GM12872 (cell line): ENCODE data around the gene RAPGEF4.

Experiments used
- TF ChIP-seq, protein P1 (sequence below): IDR thresholded peaks from 3 replicates; pipeline ENCODE4 v1.5.1; 2011; ENCODE audit warnings: low read depth, mild to moderate bottlenecking, low read length, moderate library complexity; ENCODE audit not compliant: insufficient read depth

The RAPGEF4 gene

GRCh38 chr2:172833898-172834297 is 98.3 kb downstream of the RAPGEF4 start:
- TF ChIP-seq, protein P1, sequence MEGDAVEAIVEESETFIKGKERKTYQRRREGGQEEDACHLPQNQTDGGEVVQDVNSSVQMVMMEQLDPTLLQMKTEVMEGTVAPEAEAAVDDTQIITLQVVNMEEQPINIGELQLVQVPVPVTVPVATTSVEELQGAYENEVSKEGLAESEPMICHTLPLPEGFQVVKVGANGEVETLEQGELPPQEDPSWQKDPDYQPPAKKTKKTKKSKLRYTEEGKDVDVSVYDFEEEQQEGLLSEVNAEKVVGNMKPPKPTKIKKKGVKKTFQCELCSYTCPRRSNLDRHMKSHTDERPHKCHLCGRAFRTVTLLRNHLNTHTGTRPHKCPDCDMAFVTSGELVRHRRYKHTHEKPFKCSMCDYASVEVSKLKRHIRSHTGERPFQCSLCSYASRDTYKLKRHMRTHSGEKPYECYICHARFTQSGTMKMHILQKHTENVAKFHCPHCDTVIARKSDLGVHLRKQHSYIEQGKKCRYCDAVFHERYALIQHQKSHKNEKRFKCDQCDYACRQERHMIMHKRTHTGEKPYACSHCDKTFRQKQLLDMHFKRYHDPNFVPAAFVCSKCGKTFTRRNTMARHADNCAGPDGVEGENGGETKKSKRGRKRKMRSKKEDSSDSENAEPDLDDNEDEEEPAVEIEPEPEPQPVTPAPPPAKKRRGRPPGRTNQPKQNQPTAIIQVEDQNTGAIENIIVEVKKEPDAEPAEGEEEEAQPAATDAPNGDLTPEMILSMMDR, result no peak

DNA sequence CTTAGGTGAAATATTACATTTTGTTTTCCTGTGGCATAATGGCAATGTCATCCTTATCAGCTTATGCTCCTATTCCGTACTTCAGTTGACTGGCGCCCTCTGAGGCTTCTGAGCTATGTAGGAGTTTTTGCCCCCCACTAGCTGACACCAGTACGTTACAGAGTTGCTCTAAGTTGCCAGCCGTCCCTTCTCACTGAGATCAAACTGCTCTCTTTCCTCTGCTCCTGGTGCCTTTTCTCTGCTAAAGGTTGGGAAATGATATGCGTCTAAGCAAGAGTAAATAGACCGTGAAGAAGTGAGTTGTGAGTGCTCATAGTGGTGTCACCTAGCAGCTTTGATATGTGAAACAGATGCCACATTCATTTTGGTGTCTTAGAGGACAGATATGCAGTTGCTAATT is 99.2 kb downstream of the RAPGEF4 start:
- TF ChIP-seq, protein P1, result no peak

DNA sequence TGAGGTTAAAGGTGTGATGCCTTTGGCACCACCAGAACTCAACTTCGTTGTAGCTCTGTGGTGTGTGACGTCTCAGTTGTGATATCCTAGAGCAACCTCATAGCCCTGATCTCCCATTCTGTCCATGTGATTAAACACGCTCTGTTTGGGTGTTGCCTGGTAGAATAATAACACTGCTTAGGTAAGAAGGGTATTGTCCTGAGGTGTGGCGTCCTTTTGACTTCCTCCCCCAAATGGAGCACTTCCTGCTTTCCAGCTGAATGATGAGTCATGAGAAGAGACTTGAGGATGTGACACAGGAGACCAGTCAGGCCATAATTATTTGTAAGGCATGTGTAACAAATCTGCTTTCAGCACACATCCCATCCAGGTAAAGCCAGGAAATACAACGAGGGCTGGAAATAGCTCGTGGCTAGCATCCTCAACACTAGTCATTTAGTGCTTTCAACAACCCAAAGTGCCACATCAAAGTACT is 100.7 kb downstream of the RAPGEF4 start:
- TF ChIP-seq, protein P1, result no peak

- TF ChIP-seq, protein P1, result no peak
Measured at GRCh38 chr2:172836827-172837226, 101.2 kb downstream of the RAPGEF4 start.

- TF ChIP-seq, protein P1, result no peak
Measured at GRCh38 chr2:172839446-172839845, 103.8 kb downstream of the RAPGEF4 start.

DNA sequence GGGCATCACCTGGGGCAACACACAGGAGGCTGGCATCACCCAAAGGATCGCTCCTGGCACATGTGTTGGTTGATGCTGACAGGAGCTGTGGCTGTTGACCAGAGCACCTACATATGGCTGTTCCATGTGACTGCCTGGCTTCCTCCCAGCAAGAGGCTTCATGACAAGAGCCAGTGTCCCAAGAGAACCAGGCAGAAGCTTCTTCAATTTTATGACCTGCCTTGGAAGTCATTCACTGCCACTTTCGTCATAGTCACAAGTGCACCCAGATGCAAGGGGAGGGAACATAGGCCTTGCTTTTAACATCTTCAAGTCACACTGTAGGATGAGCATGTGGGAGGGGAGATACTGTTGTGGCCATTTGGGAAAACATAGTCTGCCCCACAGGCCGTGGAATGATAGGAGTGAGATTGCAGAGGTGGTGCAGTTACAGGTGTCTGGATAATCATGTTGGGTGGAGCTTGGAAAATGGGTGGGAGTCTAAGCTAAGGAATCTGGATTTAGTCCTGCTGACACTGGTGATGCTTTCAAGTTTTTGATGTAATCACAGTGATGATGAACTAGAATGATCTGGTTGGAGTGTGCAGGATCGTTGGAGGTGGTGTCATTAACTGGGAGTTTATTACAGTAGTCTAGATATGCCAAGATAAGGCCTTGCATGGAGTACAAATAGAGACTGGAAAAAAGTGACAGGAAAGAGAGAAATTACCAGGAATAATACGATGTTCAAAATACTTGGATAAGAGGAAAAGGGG is 107.0 kb downstream of the RAPGEF4 start:
- TF ChIP-seq, protein P1, result no peak

GRCh38 chr2:172843266-172843582 is 107.6 kb downstream of the RAPGEF4 start:
- TF ChIP-seq, protein P1, result no peak
